Stimulated activated CD4-positive, alpha-beta T cell treated with anti-CD3 and anti-CD28 coated beads, Interleukin-4, amount 100 ng/mL, for 1 hour (primary cell): ENCODE measurements around the gene BOK.

Experiments
- DNase-seq: peaks from one replicate; pipeline ENCODE4 v3.0.0-alpha.2; 2020

Gene BOK

GRCh38 chr2:241539616-241540374 lies 18.8 kb upstream of the BOK start:
- no peak for DNase-seq

DNA sequence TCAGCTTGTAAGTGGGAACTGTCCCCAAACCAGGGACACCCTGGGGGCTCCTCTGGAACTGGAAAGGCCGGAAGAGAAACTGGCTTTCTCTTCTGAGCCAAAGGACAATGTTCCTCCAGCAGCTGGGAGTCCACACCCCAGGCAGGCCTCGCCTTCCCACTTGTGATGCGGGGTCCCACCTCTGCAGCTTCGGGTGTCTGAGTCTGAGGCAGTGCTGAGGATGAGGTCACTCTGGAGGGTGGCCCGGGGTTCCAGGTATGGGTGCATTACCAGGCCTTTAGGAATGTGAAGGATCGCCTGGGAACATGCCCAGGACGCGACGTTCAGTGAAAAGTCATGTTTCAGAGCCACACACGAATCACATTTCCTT lies 18.2 kb upstream of the BOK start:
- no peak for DNase-seq

- peak; percentile 62 for DNase-seq
Measured at GRCh38 chr2:241540771-241541561, 17.6 kb upstream of the BOK start.

- no peak for DNase-seq
Measured at GRCh38 chr2:241541564-241542277, 16.8 kb upstream of the BOK start.

GRCh38 chr2:241542278-241542605 lies 16.3 kb upstream of the BOK start:
- DNase-seq = no peak

- DNase-seq = no peak
Measured at GRCh38 chr2:241545106-241545505, 13.4 kb upstream of the BOK start.

DNA sequence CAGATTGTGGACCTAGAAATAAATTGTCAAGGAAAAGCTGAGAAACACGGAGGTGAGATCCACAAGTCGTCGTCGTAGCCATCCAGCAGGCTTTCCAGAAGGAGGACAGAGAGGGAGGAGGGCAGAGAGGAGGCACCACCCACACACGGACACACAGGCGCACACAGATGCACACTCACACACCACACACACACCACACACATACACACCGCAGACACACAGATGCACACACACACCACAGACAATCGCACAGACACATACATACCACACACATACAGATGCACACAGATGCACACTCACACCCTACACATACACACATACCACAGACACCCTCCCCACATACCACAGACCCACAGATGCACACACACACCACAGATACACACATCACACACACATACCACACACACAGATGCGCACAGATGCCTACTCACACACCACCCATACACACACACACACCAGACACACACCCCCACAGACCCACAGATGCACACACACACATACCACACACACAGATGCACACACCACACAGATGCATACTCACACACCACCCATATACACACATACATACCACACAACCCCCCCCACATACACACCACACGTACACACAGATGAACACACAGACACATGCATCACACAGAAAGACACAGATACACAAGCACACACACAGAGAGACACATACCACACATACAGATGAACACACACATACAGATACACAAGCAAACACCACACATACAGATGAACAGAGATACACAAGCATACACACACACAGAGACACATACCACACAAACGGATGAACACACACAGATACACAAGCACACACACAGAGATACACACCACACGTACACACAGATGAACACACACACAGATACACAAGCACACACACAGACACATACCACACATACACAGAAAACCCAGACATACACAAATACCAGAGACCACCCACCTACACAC lies 12.7 kb upstream of the BOK start:
- DNase-seq = no peak

GRCh38 chr2:241546771-241547498 lies 11.6 kb upstream of the BOK start:
- no peak for DNase-seq

GRCh38 chr2:241547781-241548450 lies 10.6 kb upstream of the BOK start:
- no peak for DNase-seq

GRCh38 chr2:241548451-241548835 lies 10.1 kb upstream of the BOK start:
- no peak for DNase-seq

- DNase-seq = no peak
Measured at GRCh38 chr2:241550616-241551580, 7.6 kb upstream of the BOK start.

- DNase-seq = no peak
Measured at GRCh38 chr2:241551599-241551997, 6.9 kb upstream of the BOK start.

GRCh38 chr2:241551998-241552737 lies 6.4 kb upstream of the BOK start:
- DNase-seq = no peak

- DNase-seq = no peak
Measured at GRCh38 chr2:241553512-241553830, 5.1 kb upstream of the BOK start.

DNA sequence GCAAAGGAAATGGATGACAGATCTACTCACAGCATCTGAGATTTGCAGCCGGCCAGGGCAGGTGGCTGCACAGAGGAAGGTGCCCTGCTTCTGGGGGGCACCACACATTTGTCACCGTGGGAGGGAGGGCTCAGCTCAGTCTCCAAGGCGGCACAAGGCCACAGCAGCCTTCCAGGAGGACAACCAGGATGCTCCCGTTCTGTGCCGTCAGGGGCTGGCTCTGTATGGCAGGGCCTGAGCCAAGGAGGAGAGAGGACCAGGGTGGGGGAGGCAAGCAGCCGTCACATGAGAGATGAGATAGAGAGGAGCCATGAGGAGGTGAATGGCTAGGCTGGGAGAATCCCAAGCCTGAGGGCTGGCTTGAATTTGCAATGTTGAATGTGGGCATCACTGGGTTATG lies 4.6 kb upstream of the BOK start:
- DNase-seq = no peak

DNA sequence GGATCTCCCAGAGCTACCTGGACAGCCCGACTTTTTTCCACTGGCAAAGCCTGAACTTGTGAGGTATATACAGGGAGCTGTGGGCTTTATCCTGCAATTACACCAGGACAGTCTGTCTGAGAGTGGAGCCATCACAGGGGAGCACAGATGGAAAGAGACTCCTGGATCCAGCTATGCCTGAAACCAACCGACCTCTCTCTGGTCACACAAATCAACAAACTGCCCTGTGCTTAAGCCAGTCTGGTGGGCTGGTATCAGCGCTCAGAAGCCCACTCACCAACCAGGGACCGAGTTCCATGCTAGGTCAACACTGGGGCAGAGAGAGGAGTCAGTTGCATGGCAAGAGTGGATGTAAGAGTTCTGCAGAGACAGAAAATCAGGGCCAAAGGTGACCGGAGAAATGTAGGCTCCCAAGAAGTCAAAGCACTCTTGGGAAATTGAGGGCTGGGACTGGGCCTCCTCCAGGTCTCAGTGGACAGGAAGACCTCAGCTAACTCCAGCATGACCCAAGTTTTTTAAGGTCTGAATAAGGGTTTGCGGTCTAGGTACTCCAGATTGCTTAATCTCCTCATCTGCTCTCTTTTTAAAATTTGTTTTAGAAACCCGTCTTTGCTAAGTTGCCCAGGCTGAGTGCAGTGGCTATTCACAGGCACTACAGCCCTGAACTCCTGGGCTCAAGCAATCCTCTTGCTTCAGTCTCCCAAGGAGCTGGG lies 3.8 kb upstream of the BOK start:
- DNase-seq = no peak

GRCh38 chr2:241555711-241556110 lies 2.8 kb upstream of the BOK start:
- no peak for DNase-seq

DNA sequence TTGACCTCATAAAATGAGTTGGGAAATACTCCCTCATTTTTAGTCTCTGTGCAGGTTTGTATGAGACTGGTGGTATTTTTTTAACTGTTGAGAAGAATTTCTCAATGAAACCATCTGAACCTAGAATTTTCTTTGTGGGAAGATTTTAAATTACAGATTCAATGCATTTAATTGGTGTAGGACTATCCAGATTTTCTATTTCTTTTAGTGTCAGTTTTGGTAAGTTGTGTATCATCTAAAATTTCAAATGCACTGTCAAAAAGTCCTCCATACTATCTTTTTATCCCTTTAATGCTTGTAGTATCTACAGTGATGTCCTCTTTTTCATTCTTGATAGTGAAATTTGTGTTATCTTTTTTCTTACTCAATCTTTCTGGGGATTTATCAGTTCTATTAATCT lies 1.8 kb upstream of the BOK start:
- no peak for DNase-seq
